PFSK-1 (cell line): ENCODE measurements around the gene STX2.

Source experiments
- POLR2AphosphoS5 ChIP-seq: IDR thresholded peaks from 2 replicates; pipeline ENCODE4 v1.6.1; 2012; ENCODE audit warnings: low read depth, mild to moderate bottlenecking, control low read depth, low read length, moderate library complexity
- TAF1 ChIP-seq: IDR thresholded peaks from 2 replicates; pipeline ENCODE4 v1.6.1; 2012; ENCODE audit warnings: low read length, control low read depth, borderline replicate concordance; ENCODE audit not compliant: insufficient read depth
- TF ChIP-seq, protein P1 (sequence below), 2 experiments: IDR thresholded peaks; 2 replicates each; pipeline versions ENCODE4 v1.6.1 to v1.8.0; 2011 to 2012; ENCODE audit warnings: low read depth in 2 of 2, low read length in 2 of 2, control low read depth in 1 of 2, inconsistent platforms in 1 of 2, mild to moderate bottlenecking in 1 of 2, moderate library complexity in 1 of 2; ENCODE audit not compliant: insufficient read depth in 1 of 2

DNA sequence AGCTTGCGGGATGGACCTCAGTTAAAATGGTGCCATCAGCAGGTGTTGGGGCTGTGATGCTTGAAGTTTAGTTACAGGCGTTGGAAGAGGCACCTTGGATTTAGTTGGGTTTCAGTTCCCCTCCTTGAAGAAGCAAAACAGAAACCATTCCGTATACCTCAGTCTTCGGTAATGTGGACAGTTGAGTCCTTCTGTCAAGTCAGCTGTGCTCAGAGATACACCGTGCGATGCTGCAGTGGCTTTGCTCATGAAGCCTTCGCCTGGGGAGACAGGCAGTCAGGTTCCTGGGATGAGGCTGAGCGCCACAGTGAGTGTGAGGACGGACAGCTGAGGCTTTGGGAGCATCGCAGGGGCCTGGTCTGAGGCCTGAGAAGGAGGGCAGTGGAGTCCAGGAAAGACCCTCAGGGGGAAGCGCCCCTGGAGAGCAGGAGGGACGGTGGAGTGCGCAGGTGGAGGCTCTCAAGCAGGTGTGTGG lies 40.2 kb upstream of the STX2 start:
- no peak for TF ChIP-seq POLR2AphosphoS5
- no peak for TF ChIP-seq TAF1
- TF ChIP-seq, protein P1, sequence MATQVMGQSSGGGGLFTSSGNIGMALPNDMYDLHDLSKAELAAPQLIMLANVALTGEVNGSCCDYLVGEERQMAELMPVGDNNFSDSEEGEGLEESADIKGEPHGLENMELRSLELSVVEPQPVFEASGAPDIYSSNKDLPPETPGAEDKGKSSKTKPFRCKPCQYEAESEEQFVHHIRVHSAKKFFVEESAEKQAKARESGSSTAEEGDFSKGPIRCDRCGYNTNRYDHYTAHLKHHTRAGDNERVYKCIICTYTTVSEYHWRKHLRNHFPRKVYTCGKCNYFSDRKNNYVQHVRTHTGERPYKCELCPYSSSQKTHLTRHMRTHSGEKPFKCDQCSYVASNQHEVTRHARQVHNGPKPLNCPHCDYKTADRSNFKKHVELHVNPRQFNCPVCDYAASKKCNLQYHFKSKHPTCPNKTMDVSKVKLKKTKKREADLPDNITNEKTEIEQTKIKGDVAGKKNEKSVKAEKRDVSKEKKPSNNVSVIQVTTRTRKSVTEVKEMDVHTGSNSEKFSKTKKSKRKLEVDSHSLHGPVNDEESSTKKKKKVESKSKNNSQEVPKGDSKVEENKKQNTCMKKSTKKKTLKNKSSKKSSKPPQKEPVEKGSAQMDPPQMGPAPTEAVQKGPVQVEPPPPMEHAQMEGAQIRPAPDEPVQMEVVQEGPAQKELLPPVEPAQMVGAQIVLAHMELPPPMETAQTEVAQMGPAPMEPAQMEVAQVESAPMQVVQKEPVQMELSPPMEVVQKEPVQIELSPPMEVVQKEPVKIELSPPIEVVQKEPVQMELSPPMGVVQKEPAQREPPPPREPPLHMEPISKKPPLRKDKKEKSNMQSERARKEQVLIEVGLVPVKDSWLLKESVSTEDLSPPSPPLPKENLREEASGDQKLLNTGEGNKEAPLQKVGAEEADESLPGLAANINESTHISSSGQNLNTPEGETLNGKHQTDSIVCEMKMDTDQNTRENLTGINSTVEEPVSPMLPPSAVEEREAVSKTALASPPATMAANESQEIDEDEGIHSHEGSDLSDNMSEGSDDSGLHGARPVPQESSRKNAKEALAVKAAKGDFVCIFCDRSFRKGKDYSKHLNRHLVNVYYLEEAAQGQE (IDR thresholded peaks at IDR 0.05; ENCODE audit: insufficient read depth in 1 of 2, low read depth in 2 of 2, low read length in 2 of 2): no peak
